HG03565 (cell line): ENCODE measurements around the gene PRR15L.

Experiments
- ATAC-seq: cut with Tn5 transposase; IDR thresholded peaks from one replicate; pipeline ENCODE4 v1.9.1; 2021; ENCODE audit warnings: mild to moderate bottlenecking, moderate library complexity; ENCODE audit not compliant: unreplicated experiment

Gene PRR15L

GRCh38 chr17:47962901-47963300, 5.2 kb upstream of the PRR15L start:
- ATAC-seq, result no peak

DNA sequence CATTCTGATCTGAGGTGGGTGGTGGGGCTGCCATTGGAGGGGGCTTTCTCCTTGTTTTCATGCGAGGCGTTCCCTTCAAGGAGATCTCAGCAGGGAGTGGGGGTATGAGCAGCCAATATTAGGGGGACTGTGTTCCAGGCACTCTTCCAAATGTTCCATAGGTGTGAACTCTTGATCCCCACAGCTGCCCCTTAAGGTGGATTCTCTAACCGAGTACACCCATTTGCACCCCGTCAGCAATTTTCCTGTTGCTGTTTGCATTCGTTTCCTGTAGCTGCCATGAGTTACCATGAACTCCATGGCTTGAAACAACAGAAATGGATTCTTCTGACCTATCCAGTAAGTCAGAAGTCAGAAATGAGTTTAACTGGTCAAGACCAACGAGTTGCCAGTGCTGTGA, 3.7 kb upstream of the PRR15L start:
- ATAC-seq, result no peak

- no peak for ATAC-seq
These were observed 2.4 kb upstream of the PRR15L start for GRCh38 chr17:47959825-47960655.

DNA sequence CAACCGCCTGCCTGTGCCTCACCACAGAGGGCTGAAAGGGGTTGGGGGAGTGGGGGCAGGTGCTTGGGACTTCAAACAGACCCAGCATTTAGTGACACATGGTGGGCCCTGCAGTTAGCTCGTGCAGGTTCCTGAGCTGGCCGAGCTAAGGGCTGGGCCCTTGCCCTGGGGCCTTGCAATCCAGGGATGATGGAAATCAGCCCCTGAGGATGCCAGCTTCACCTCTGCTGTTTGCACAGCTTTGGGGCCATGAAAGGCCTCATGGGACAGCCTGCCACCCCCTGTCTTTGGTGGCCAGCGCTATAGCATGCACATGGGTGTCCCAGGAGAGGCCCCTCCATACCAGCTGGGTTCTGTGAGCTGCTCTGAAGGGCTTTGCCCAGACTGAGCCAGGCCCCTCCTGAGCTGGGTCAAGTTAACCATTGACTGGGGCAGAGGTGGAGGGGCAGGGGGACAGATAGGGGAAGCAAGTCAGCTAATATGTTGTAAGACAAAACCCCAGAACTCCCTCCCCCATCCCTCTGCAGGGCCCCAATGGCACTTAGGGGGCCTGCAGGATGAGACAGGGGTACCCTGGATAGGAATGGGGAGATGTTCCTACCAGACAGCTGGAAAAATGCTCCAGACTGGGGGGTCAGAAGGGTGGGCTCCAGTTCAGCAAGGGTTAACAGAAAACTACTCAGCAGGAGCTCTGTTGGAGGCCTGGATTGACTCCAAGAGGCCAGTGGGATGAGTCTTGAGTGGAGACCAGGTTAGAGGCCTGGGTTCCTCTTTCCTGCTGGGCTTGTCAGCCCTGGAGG, 692 bp downstream of the PRR15L start:
- no peak for ATAC-seq

DNA sequence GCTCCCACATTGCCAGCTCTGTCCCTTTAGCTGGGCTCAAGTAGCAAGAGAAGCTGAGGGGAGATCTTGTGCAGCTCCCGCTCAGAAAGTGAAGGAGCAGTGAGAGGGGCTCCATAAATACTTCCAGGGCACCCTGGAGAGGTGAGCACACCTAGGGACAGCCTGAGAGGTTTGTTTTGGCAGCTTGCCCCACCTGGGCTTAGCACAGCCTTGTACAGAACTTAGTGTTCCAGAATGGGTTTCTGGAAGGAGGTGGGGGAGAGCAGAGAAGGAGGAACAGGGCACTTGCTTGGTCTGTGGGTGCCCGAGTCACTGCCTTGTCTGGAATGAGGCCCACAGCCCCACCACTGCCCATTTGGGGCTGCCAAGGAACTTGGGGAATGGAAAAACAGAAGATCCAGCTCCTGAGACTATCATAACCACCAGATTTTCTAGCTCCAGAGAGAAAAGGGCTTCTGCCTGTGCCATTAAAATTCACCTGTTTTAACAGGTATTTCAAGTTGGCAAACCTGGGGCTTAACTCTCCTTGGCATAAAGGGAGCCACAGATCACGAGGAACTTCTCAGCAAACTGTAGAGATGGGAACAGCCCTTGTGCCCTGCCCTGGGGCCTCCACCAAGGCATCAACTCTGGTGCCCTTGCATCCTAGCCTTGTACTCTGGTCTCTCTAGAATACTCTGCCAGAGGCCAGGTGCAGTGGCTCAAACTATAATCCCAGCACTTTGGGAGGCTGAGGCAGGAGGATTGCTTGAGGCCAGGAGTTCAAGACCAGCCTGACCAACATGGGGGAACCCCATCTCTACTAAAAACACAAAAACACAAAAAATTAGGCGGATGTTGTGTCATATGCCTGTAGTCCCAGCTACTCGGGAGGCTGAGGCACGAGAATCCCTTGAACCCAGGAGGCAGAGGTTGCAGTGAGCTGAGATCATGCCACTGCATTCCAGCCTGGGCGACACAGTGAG, 1.9 kb downstream of the PRR15L start:
- no peak for ATAC-seq

DNA sequence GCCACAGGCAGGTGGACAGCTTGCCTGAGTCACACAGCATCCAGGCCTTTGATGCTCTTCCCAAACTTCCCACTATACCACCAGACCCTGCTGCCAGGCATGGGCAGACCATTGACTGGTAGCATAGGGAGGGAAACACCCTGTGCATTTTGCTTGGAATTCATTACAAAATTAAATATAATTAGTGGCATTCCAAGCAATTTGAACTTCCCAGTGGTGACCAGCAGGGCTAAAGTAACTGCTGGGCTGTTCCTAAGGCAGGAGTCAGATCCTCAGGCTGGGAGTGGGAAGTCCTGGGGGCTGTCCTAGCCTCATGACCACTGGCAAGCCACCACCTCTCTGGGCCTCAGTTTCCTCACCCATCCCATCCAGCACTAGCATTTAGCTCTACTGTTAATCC, 3.8 kb downstream of the PRR15L start:
- ATAC-seq, result no peak

DNA sequence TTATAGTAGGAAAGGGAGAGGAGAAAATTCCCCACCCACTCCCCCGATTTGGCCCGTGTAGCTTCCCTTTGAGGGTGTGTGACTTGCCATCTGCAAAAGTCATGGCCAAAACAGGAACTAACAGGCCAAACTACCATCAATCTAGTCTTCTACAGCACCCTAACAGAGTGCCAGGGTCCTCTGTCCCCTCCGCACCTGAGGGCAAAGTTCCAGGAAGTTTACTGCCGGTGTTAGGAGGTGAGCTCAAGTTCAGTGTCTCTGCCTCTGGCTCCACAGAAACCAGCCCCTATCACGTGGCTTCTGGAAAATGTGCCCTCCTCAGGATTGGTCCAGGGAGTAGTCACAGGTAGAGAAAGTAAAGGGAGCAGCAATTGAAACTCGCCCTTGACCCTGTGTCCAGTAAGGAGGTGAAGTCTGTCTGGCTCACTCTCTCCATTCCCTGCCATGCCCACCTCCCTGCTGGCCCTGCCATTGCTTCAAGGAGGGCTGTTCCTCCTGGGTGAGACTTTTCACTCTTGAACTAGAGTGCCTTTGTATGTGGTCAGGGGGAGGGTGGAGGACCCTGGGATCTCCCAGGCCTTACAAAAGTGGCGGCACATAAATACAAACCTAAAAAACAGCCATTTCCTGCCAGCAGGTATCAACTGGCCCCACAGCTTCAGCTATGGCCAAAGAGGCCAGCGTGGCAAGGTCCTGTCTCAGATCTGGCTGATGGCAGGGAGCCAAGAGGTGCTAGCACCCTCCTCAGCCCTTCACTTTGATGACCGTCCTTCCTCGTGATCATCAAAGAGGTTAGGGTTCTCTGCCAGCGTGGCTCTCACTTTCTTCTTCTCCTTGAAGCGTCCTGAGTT, 5.3 kb downstream of the PRR15L start:
- ATAC-seq, result no peak

- no peak for ATAC-seq
These were observed 7.2 kb downstream of the PRR15L start for GRCh38 chr17:47950448-47950847.

DNA sequence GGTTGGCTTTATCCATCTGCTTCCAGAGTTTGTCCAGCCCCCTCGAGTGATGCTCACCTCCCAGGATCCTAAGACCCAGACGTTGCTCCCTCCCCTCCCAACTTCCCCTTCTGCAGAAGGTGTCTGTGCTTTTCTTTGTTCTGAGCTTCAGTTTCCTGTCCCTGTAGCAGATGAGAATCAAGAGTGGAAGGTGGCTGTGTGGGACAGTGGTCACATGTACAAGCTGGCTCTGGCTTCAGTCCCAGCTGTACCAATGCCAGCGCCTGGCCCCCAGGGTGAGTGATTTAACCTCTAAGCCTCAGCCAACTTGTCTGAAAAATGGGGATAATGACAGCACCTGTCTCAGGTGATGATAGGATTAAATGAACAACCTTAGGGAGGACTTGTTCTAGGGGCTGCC, 7.7 kb downstream of the PRR15L start:
- ATAC-seq, result no peak

DNA sequence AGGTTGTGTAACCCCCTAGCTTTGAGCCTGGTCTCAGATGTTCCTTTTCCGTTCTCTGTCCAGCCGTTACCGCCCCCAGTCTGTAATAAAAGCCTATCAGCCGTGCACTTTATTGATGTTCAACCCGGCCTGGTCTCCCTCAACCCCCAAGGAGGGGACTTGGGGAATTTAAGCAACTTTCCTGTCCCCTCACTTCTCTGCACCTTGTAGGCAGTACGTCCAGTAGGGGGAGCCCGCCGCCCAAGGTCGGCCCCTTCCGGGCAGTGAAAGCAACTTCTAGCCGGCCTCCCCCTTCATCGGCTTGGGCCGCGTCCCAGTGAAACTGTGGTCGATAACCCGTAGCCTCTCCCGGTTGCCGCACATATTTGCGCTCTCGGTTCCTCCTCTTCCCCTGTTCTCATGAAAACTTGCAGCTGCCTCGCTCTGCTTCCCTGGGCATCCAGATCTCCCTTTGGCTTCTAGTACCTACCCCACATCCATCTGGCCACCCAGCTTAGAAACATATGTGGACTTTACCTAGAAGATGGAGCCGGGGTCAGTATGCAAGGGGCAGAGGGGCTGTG, 8.4 kb downstream of the PRR15L start:
- ATAC-seq, result peak; percentile 40

- ATAC-seq, result no peak
These were observed 8.9 kb downstream of the PRR15L start for GRCh38 chr17:47948706-47949196.

DNA sequence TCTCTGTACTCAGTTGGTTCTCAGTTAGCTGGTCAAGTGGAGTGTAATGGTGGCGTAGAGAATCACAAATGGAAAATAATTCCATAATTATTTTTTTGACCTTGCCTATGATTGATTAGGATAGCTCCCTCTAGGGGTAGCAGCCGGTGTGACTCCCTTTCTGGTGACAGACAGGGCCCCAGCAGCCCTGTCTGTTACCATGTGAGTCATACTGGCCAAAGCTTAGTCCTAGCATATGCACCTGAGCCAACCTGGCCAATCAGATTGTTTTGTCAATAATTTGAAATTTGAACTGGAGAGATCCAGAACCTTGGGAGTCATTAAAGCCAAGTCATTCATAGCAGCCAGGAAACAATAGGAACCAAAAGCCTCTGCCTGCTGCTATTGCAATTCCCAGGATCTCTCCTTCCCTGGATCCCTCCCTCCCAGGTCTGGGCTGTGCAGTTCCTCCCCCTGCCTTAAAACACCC, 10.7 kb downstream of the PRR15L start:
- peak; percentile 53 for ATAC-seq

DNA sequence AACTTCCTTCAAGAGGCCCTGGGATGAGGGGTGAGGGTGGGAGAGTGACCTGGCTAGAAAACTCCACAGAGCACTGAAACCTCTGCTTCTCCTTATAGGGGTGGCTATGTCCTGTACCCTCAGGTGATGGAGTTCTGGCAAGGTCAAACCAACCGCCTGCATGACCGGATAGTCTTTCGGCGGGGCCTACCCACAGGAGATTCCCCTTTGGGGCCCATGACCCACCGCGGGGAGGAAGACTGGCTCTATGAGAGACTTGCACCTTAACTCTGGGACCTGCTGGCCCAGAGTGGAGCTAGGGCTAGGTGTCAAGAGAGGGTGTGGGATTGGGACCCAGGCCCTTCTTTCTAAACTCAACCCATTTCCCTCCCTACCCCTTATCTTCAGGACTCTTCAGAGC, 11.2 kb downstream of the PRR15L start:
- ATAC-seq, result no peak

GRCh38 chr17:47945529-47946508, 11.9 kb downstream of the PRR15L start:
- ATAC-seq, result no peak

- ATAC-seq, result no peak
These were observed 12.6 kb downstream of the PRR15L start for GRCh38 chr17:47945080-47945479.

DNA sequence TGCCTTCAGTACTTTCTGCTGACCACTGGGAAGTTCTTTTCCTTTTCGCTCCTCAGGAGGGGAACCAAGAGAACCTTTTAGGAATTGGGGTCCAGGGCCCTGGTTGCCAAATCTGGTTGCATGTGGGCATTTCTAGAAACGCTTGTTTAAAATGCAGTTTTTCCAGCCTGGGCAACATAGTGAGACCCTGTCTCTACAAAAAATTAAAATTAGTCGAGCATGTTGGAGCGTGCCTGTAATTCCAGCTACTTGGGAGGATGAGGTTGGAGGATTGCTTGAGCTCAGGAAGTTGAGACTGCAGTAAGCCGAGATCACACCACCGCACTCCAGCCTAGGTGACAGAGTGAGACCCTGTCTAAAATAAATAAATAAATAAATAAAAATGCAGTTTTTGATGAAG, 15.1 kb downstream of the PRR15L start:
- no peak for ATAC-seq

- no peak for ATAC-seq
These were observed 15.6 kb downstream of the PRR15L start for GRCh38 chr17:47942096-47942510.
